ENCODE results near the gene PAGE1. TPM values are rescaled to one million over a fixed set of nuclear protein-coding genes. Genes with fewer than 3 reads are reported as not detected.
"Not testable (repeated sequence)": the region's sequence is repeated elsewhere in the genome, so short reads cannot be mapped to it uniquely, and the experiment has no call there.

The PAGE1 gene
- polyA plus RNA-seq (ENCODE audit: insufficient read length), result not detected

- no peak for DNase-seq
Observed at GRCh38 chrX:49695276-49696180, at the start of gene PAGE1. Gene PAGE1 (minus strand): TSS chrX:49695984. CDS start chrX:49694770, 1,214 bp downstream.

- not testable (repeated sequence) for DNase-seq
Observed at GRCh38 chrX:49741501-49741900, 45.7 kb upstream of the PAGE1 start.

- DNase-seq, result no peak
Observed at GRCh38 chrX:49727847-49728246, 32.1 kb upstream of the PAGE1 start.

- no peak for DNase-seq
Observed at GRCh38 chrX:49726966-49727365, 31.2 kb upstream of the PAGE1 start.

- DNase-seq, result no peak
Observed at GRCh38 chrX:49725923-49726904, 30.4 kb upstream of the PAGE1 start.

- DNase-seq, result no peak
Observed at GRCh38 chrX:49725401-49725800, 29.6 kb upstream of the PAGE1 start.

- not testable (repeated sequence) for DNase-seq
Observed at GRCh38 chrX:49720106-49720505, 24.3 kb upstream of the PAGE1 start.

GRCh38 chrX:49712577-49712976, 16.8 kb upstream of the PAGE1 start:
- DNase-seq, result no peak

GRCh38 chrX:49710744-49711319, 15.0 kb upstream of the PAGE1 start:
- no peak for DNase-seq

GRCh38 chrX:49704691-49705404, 9.1 kb upstream of the PAGE1 start:
- no peak for DNase-seq

GRCh38 chrX:49701933-49702332, 6.1 kb upstream of the PAGE1 start:
- DNase-seq, result no peak

GRCh38 chrX:49701323-49701722, 5.5 kb upstream of the PAGE1 start:
- DNase-seq, result no peak

- no peak for DNase-seq
Observed at GRCh38 chrX:49675075-49675719, 20.6 kb downstream of the PAGE1 start.

GRCh38 chrX:49673394-49673793, 22.4 kb downstream of the PAGE1 start:
- DNase-seq, result no peak

- DNase-seq, result no peak
Observed at GRCh38 chrX:49664824-49665223, 31.0 kb downstream of the PAGE1 start.

GRCh38 chrX:49661881-49662280, 33.9 kb downstream of the PAGE1 start:
- no peak for DNase-seq

GRCh38 chrX:49659771-49660170, 36.0 kb downstream of the PAGE1 start:
- DNase-seq, result no peak

GRCh38 chrX:49656533-49656932, 39.3 kb downstream of the PAGE1 start:
- DNase-seq, result no peak

- DNase-seq, result no peak
Observed at GRCh38 chrX:49644991-49645637, 50.7 kb downstream of the PAGE1 start.

All from hindlimb muscle (tissue), 1 donor.